Activated CD4-positive, CD25-positive, alpha-beta regulatory T cell treated with anti-CD3 and anti-CD28 coated beads, Interleukin-2, amount 50 U/mL, for 24 hours (primary cell): ENCODE measurements around the gene FANCE.
"Not testable (repeated sequence)": the region's sequence is repeated elsewhere in the genome, so short reads cannot be mapped to it uniquely, and the experiment has no call there.

ENCODE experiments used
- ATAC-seq, 2 donors: fragments of 150-1000 bp; cut with Tn5 transposase; one replicate each; pipeline ENCODE4 v1.10.0; 2021; ENCODE audit warnings: mild to moderate bottlenecking in 1 of 2, moderate library complexity in 1 of 2

The FANCE gene

DNA sequence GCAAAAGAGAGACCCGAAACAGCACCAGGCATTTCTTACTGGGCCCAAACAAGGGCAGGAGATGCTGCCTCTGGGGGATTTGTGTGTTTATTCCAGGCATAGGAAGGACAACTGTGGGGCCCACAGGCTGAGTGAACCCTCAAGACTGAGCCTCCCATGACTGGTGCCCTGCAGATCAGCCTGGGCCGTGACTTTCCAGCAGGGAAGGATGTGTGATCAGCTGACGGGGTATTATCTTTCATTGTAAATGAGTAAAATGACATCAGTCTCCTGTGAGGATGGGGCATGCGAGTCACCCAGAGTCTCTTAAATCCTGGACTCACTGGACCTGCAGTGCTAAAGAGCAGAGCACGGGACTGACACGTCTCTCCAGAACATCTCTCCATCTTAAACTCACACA lies 48.6 kb downstream of the FANCE start:
- ATAC-seq: no peak

DNA sequence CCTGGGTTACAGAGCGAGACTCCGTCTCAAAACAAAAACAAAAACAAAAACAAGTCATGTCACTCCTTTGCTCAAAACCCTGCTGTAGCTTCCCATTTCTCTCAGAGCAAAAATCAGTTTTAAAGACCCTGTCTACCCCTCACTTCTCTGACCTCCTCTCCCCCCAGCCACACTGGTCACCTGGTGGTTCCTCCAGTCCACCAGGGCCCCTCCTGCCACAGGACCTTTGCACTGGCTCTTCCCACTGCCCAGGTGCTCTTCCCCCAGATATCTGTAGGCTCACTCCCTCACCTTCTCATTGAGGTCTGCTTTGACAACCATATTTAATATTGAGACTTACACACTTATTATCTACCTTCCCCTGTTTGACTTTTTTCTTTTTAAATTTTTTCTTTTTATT lies 49.6 kb downstream of the FANCE start:
- ATAC-seq: no peak

DNA sequence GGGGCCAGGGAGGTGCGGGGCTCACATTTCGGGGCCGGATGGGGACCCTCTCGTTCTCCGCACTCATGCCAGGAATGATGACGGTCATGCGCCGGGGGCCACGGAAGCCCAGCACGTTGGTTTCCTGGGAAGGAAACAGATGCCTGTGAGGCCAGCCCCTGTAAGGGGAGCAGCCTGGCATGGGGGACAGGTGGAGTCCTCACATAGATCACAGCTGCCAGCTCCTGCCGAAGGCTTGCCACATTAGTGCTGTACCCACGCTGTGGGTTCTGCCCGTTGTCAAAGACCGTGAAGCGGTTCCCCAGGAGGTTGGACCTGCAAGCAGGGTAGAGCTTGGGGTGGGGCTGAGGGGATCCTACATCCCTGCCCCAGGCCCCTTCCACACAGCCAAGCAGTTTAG lies 51.4 kb downstream of the FANCE start:
- ATAC-seq: no peak

DNA sequence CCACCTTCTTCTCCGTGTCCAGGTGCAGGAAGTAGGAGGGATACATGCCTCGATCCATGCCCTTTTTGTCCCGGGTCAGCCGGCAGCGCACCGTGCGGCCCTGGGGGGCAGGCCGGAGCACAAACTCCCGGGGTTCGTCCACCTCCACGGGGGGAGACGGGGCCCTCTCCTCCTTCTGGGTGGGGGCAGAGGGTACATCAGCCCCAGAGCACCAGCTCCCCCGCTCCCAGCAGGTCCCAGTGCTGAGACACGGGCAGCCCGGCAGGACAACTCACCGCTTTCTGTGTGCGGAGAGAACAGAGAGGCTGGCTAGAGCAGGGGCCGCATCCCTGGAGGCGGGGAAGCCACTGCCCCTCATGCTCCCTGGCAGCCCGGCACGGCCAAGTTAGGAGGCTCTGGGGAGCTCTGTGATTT lies 53.9 kb downstream of the FANCE start:
- ATAC-seq: no peak

DNA sequence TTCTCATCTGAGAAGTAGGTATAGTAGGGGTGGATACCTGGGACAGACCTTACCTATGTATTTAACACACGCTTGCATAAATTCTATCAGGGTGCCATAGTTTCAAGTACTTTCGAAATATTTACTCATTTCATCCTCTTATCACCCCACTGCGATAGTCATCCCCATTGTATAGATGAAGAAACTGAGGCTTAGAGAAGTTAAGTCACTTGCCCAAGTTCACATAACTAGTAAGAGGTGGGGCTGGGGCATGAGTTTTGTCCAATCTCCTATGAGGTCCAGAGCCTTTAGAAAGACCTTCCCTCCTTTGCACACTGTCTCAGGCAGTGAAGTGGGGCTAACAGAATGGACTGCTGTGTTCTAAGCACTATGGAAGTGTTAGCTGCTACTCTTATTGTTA lies 54.4 kb downstream of the FANCE start:
- no peak for ATAC-seq

DNA sequence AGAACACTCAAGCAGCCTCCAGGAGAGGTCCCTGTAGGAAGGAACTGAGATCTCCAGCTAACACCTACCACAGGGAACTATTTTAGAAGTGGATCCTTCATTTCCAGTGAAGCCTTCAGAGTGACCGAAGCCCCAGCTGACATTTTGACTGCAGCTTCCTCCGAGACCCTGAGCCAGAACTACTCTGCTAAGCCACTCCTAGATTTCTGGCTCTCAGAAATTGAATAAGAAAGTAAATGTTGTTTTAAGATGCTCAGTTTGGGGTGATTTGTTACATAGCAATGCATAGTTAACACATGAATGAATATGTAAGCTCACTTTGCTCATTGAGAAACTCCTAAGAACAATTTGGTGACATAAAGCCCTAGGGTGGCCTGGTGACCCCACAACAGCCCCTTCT lies 55.1 kb downstream of the FANCE start:
- ATAC-seq: no peak

DNA sequence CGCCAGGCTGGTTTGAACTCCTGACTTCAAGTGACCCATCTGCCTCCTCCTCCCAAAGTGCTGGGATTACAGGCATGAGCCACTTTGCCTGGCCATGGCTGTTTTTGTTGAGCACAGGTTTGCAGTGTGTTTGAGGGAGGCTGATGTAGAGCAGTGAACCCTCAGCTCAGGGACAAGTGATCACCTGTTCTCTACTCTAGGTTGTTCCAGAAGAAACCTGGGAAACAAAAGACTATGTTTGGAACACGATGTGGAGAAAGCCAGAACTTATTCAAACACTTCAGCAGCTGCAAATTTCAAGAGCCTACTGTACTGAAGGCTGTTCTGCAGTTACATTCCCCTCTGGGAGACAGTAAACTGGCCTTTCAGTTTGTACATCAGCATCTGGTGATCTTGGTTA lies 55.9 kb downstream of the FANCE start:
- no peak for ATAC-seq

DNA sequence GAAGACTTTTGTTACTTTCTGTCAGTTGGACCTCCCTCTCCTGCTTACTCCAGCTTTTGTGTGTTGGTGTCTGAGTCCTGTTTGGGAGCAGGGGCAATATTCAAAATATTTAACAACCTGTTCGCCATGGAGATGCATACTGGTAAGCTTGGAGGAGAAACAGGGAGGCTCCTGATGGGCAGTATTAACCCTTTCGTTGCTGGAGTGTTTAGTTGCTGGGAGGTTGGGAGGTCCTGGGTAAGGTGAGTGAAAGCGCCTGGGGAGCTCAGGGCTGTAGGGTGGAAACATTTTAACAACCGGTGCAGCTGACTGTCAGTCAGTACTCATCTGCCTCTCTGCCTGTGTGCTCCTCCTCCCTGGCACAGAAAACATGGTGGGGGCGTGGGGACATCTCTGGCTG lies 56.4 kb downstream of the FANCE start:
- ATAC-seq: no peak

DNA sequence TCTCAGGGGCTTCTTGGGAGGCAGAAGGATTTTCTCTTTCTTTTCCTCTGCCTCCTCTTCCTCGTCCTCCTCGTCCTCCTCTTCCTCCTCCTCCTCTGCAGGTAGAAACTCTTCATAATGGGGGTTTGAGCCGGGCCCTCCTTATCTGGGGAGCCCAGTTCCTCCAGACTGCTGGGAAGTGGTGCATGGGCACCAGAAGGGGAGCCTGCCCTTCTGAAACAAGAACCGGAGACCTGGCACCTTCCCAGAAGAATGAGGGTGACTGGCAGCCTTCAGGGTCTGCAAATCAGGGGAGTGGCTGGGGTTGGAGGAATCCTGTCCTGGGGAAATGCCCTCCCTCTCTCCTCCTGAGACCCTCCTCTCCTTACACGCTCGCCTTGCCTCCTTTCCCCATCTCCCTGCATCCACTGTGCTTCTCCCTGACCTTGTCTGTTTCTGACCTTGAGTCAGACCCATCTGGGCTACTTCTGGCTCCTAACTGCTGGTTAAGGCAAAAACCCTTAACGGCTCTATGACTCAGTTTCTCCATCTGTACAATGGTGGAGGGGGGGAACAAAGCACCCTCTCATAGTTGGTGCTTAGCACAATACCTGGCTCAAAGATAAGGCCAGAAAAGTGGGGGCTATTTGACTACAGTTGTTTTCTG lies 58.9 kb downstream of the FANCE start:
- no peak for ATAC-seq

DNA sequence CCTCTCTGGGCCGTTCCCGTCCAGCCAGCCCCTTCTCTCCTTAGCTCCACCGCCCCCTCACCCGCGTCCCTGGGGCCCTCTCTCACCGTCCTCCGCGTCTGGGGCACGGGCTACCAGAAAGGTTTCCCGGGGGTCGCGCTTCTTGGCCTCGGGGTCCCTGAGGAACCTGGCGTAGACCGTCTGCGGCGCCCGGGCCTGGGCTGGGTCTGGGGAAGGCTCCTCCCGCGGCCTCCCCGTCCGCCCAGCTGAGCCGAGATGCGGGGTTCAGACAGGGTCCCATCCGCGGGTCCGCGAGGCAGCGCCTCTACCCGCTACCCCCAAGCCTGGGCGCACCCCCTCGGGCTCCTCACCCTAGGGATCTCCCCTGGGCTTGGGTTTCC lies 59.4 kb downstream of the FANCE start:
- no peak for ATAC-seq

DNA sequence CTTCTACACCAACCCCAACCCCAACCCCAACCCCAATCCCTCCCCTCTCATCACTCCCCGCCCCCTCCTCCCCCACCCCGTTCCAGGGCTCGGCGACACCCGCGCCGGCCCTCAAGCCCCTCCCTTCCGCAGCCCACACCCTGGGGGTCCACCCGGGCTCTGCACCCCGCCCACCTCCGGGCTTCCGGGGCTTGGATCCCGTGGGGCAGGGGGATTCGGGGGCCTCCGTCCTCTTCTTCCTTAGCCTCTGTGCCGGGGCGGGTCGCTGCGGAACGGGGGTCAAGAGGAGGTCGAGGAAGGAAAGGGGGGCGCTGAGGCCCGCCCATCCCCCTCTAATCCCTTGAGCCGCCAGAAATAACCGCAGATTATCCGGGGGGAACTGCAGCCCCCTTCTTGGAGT lies 59.9 kb downstream of the FANCE start:
- no peak for ATAC-seq

DNA sequence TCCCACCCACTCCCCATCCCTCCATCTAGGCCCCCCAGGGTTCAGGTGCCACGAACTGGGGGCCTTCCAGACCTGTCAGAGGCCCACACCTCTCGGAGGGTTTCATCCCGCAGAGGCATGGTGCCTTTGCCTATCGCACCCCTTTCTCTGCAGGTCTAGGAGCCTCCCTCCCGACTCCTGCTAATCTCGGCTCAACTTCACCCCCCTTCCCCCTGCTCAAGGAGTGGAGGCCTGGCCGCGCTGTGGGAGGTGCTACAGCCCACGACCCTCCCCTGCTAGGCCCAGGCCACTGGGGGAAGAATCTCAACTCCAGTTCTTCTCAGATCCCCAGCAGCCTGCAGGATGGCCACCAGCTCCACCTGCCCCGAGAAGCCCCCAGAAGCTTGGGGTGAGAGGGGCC lies 60.6 kb downstream of the FANCE start, which contains the start of gene TULP1:
TULP1 (minus strand) TSS at position 157 of the 400 bp plus-strand sequence; CDS start at position 119, 38 bp downstream.
- ATAC-seq: no peak

DNA sequence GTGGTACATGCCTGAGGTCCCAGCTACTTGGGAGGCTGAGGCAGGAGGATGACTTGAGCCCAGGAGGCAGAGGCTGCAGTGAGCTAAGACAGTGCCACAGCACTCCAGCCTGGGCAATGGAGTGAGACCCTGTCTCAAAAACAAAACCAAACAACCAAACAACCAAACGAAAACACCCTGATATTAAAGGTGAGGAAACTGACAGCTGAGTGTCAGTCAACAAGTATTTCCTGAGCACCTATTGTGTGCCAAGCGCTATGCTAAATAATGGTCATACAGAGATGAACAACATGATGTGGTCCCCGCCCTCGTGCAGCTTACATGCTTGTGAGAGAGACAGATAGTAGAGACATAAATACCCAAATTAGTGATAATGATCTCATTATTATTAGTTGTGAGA lies 62.4 kb downstream of the FANCE start:
- no peak for ATAC-seq

DNA sequence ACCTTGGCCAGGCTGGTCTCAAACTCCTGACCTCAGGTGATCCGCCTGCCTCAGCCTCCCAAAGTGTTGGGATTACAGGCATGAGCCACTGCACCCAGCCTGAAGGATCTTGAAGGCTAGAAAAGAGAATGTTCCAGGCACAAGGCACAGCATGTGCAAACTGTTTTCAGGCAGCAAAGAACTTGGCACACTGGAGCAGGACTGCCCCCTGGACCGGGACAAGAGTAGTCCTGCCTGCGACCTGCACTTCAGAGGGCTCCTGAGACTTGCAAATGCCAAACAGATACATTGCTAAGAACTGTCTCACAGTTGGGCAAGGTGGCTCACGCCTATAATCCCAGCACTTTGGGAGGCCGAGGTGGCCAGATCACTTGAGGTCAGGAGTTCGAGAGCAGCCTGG lies 63.8 kb downstream of the FANCE start:
- not testable (repeated sequence) for ATAC-seq
